MCF 10A (cell line): ENCODE data around the gene DNAI1. TPM values are rescaled to one million over a fixed set of nuclear protein-coding genes. Genes with fewer than 3 reads are reported as not detected.

ENCODE experiments used
- BruUV-seq: library from RNA; stranded (reverse); fragments of 400-500 nt; replicated peaks from 2 replicates; lab custom pipeline; 2021; lab: Mats Ljungman, UMichigan
- CTCF ChIA-PET: fragments of 300-600 bp; sonication (Branson Sonifier 250); formaldehyde crosslinking; extraction: SDS; loops from one replicate; lab custom pipeline; 2021; ENCODE audit warnings: antibody characterized with exemption, inconsistent platforms; lab: Yijun Ruan, JAX
- POLR2A ChIA-PET: fragments of 300-600, 350-650 bp; sonication (Branson Sonifier 250); formaldehyde crosslinking; extraction: SDS; loops from one replicate; lab custom pipeline; 2020; ENCODE audit warnings: antibody characterized with exemption, inconsistent platforms; lab: Yijun Ruan, JAX
- DNase-seq: peaks from one replicate; pipeline ENCODE4 v3.0.0-alpha.2; 2018; ENCODE audit not compliant: unreplicated experiment
- H3K27ac Mint-ChIP-seq: one replicate; pipeline ENCODE4 v1.8.0; 2022; ENCODE audit warnings: mild to moderate bottlenecking, low read depth, mixed read lengths; ENCODE audit not compliant: unreplicated experiment
- H3K27me3 Mint-ChIP-seq: one replicate; pipeline ENCODE4 v1.8.0; 2022; ENCODE audit warnings: mixed read lengths; ENCODE audit not compliant: insufficient read depth, unreplicated experiment
- H3K36me3 Mint-ChIP-seq: one replicate; pipeline ENCODE4 v1.8.0; 2022; ENCODE audit warnings: mild to moderate bottlenecking, moderate library complexity, mixed read lengths; ENCODE audit not compliant: insufficient read depth, unreplicated experiment
- H3K4me1 Mint-ChIP-seq: one replicate; pipeline ENCODE4 v1.8.0; 2022; ENCODE audit warnings: mixed read lengths; ENCODE audit not compliant: insufficient read depth, unreplicated experiment
- H3K4me3 Mint-ChIP-seq: one replicate; pipeline ENCODE4 v1.8.0; 2022; ENCODE audit warnings: mild to moderate bottlenecking, moderate library complexity, mixed read lengths; ENCODE audit not compliant: unreplicated experiment
- H3K9me3 Mint-ChIP-seq: one replicate; pipeline ENCODE4 v1.8.0; 2022; ENCODE audit warnings: mixed read lengths; ENCODE audit not compliant: unreplicated experiment
- intact Hi-C: fragments of 100-400 bp; cut with micrococcal nuclease; formaldehyde crosslinking; loops from 2 replicates; pipeline ENCODE4 v1.14.1; 2022
- total RNA-seq: library from RNA; stranded (reverse); gene quantifications from 2 replicates; pipeline ENCODE4 v1.2.3, GENCODE V29; 2022
- TF ChIP-seq, protein P1 (sequence below): fragments of 200-600 bp; IDR thresholded peaks from one replicate; pipeline ENCODE4 v1.8.0; 2022; ENCODE audit warnings: antibody characterized with exemption, mild to moderate bottlenecking; ENCODE audit not compliant: unreplicated experiment

The DNAI1 gene
- total RNA-seq, 1 experiment from 2014 or later: not detected

DNA sequence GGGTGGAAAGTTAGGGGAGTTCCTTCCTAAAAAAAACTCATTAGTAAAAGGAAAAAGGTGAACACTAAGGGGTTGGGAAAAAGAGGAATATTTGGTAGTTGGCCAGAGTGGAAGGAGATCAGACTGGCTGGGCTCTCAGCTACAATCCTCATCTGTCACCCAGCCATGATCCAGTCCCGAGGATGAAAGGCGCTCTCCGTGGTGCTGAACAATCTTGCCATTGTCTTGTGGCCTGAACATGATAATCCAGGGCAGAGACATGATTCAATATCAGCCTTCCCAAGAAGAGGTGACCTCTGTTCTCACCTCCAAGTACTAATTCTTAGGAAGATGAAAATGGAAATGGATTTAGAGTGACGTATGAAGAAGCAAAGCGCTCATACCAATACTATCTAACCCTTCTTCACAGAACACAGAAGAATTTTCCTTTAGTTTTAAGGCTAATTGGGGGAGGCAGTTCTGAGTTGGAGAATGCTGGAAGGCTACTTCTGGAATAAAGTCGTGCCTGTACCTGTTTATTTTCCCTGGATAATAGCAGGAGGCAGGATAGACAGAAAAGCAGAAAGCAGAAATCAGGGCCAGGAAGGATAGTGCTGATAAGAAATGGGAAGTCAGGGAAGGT is 45.3 kb upstream of the DNAI1 start:
- POLR2A ChIA-PET: no interaction called here
- peak; percentile 74 for DNase-seq

DNA sequence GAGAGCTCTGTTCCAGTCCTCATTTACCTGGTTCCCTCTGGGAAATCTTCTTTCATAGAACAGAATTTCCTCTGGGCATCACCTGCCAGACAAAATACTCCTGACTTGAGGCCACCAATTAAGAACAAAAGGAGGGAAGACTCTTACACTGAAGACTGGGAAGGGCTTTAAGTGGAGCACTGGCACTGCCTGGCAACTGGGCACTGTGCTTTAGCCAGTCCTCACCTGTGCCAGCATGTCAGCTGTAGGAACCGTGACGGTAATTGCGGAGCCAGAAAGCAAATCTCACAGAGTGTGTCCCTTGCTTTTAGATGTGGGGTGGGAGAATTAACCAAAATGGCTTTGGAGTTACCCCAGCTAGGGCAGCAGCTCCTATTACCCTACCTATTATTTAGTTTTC is 40.9 kb upstream of the DNAI1 start:
- no TSS peak for BruUV-seq
- ChIA-PET CTCF (interaction anchor here (0.6 to 6.6 kb wide), 5 partner anchors 14 to 223 kb away, joined by 3 to 59 read pairs (median 5); no protein-coding TSS in a partner anchor), POLR2A (interaction anchor here (0.6 to 1.1 kb wide), 2 partner anchors 13 to 224 kb away, joined by 3 read pairs; no protein-coding TSS in a partner anchor)
- Mint-ChIP-seq H3K27ac (no peak overlapping the region), H3K4me1 (no peaks in the 10 kb centered on the region), H3K27me3 (no peaks in the 10 kb centered on the region), H3K9me3 (no peaks in the 10 kb centered on the region), H3K4me3 (no peak overlapping the region), H3K36me3 (peaks cover 12% of the 10 kb centered on the region)
- DNase-seq: no peak
- intact Hi-C loops: no loop called here
- TF ChIP-seq, protein P1, sequence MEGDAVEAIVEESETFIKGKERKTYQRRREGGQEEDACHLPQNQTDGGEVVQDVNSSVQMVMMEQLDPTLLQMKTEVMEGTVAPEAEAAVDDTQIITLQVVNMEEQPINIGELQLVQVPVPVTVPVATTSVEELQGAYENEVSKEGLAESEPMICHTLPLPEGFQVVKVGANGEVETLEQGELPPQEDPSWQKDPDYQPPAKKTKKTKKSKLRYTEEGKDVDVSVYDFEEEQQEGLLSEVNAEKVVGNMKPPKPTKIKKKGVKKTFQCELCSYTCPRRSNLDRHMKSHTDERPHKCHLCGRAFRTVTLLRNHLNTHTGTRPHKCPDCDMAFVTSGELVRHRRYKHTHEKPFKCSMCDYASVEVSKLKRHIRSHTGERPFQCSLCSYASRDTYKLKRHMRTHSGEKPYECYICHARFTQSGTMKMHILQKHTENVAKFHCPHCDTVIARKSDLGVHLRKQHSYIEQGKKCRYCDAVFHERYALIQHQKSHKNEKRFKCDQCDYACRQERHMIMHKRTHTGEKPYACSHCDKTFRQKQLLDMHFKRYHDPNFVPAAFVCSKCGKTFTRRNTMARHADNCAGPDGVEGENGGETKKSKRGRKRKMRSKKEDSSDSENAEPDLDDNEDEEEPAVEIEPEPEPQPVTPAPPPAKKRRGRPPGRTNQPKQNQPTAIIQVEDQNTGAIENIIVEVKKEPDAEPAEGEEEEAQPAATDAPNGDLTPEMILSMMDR: no peak

More for the DNA sequence above, 45.3 kb upstream of the DNAI1 start:
- Mint-ChIP-seq H3K27ac (no peak overlapping the region), H3K9me3 (no peaks in the 10 kb centered on the region), H3K36me3 (peaks cover 12% of the 10 kb centered on the region), H3K27me3 (no peaks in the 10 kb centered on the region), H3K4me1 (no peaks in the 10 kb centered on the region), H3K4me3 (no peak overlapping the region)
- TF ChIP-seq, protein P1: no peak
- intact Hi-C loops: no loop called here
- no TSS peak for BruUV-seq
- CTCF ChIA-PET: interaction anchor here (0.6 to 6.6 kb wide), 5 partner anchors 9 to 221 kb away, joined by 3 to 59 read pairs (median 3); no protein-coding TSS in a partner anchor

DNA sequence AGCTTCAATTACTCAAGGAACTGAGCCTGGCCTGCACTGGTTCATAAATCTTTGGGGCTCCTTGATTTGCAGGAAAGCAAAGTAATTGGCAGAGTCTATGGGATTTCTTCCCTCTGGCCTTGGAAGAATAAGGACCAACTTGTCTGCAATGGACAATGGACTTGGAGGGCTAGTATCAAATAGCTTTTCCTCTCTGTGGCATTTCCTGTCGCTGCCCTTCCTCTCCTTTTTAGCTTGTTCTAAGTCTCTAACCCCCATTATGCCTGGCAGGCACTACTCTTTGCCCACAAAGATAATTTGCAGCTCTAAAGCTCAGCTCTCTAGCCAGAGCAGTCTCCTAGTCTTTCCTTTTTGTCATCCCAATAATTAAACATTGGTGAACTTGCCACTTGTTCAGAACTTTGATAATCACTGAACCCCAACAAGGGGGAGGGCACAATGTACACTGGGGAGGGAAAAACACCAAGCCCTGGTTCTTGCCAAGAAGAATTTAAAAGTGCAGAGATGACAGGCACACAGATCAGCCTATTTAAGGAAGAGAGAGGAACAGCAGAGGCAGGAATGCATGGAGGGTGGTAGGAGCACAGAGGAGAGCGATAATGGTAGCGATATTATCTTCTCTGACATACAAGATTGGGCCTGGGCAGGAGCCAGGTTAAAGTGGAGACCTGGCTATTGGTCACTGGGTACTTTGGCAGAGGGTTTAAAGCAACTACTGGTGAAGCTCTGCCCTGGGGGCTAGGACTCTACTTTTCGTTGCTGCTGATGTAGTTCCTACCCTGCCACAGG is 38.7 kb upstream of the DNAI1 start:
- Mint-ChIP-seq H3K27me3 (no peaks in the 10 kb centered on the region), H3K9me3 (no peaks in the 10 kb centered on the region), H3K36me3 (peaks cover 9% of the 10 kb centered on the region), H3K27ac (no peak overlapping the region), H3K4me1 (no peaks in the 10 kb centered on the region), H3K4me3 (no peak overlapping the region)
- no peak for DNase-seq
- TF ChIP-seq, protein P1: no peak
- ChIA-PET CTCF (interaction anchor here (0.6 to 1.3 kb wide), 6 partner anchors 15 to 183 kb away, joined by 3 to 5 read pairs (median 3); partner anchors contain the start of gene ENHO), POLR2A (interaction anchor here (0.6 kb wide), 1 partner anchor 122 kb away, joined by 3 read pairs; no protein-coding TSS in a partner anchor)
- BruUV-seq: no TSS peak
- intact Hi-C loops: no loop called here
